Breast epithelium (tissue), 3 donors: ENCODE measurements around the gene MAU2.

Experiments
- CTCF ChIP-seq, 3 donors: fragments of 450-650 bp; IDR thresholded peaks; one replicate each; pipeline ENCODE4 v1.5.1; 2016 to 2017; ENCODE audit warnings: antibody characterized with exemption in 3 of 3, mild to moderate bottlenecking in 3 of 3, moderate library complexity in 3 of 3
- POLR2AphosphoS5 ChIP-seq, 3 donors: sonication (generic); formaldehyde crosslinking; IDR thresholded peaks; one replicate each; pipeline ENCODE4 v1.6.1; 2017; ENCODE audit warnings: antibody characterized with exemption in 3 of 3

DNA sequence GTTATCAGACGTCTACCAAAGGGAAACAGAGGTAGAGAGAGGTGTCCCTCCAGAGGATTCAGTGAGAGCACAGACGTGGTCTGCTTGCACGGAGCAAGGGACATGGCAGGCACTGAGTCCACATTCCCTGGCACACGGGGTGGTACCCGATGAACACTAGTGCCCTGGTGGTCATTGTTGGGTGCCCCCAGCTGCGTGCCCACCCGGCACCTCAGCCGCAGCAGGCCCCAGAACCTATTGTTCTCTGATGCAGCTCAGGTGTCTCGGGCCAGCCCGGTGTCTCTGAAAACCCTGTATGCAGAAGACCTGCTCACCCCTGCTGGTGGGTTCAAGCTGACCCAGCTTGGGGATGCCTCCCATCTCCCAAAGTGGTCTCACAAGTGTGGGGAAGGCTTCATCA, 12.3 kb upstream of the MAU2 start:
- TF ChIP-seq CTCF (IDR thresholded peaks at IDR 0.05): no peak
- TF ChIP-seq POLR2AphosphoS5 (IDR thresholded peaks at IDR 0.05): no peak
